H1 (cell line): Measurements from ENCODE around the gene AFTPH. TPM values are rescaled to one million over a fixed set of nuclear protein-coding genes. Genes with fewer than 3 reads are reported as not detected.

Source experiments
- CTCF ChIA-PET: fragments of 300-600 bp; sonication (Branson Sonifier 250); formaldehyde crosslinking; loops from one replicate; lab custom pipeline; 2021; ENCODE audit not compliant: partially characterized antibody; lab: Charles Lee
- POLR2A ChIA-PET: fragments of 300-600 bp; sonication (Branson Sonifier 250); formaldehyde crosslinking; loops from one replicate; lab custom pipeline; 2021; ENCODE audit warnings: inconsistent platforms; ENCODE audit not compliant: partially characterized antibody; lab: Charles Lee
- DNase-seq, 2 experiments: peaks; one replicate each; pipeline versions ENCODE4 v3.0.0 to v3.0.0-alpha.2; 2010 to 2022; ENCODE audit warnings: low spot score in 2 of 2, low read depth in 1 of 2, mixed read lengths in 1 of 2
- FAIRE-seq: peaks from 2 replicates; lab custom pipeline; 2011; peaks lifted over from hg19 to GRCh38; lab: Jason Lieb, UNC
- H2AFZ ChIP-seq: 2 replicates; pipeline ENCODE4 v1.8.1; 2012; ENCODE audit warnings: low read length, inconsistent platforms
- H2AK5ac ChIP-seq: 2 replicates; pipeline ENCODE4 v1.6.1; 2013; ENCODE audit warnings: low read depth, low read length
- H2BK120ac ChIP-seq: replicated peaks from 2 replicates; pipeline ENCODE3; 2013; ENCODE audit warnings: low read depth, low read length, inconsistent platforms
- H2BK12ac ChIP-seq: 2 replicates; pipeline ENCODE4 v1.6.1; 2013; ENCODE audit warnings: low read depth, low read length
- H2BK15ac ChIP-seq: 2 replicates; pipeline ENCODE4 v1.6.1; 2013; ENCODE audit warnings: low read length
- H2BK20ac ChIP-seq: 2 replicates; pipeline ENCODE4 v1.6.1; 2013; ENCODE audit warnings: low read length
- H2BK5ac ChIP-seq: 2 replicates; pipeline ENCODE4 v1.6.1; 2013; ENCODE audit warnings: low read depth, low read length
- H3K14ac ChIP-seq: 2 replicates; pipeline ENCODE4 v1.6.1; 2013; ENCODE audit warnings: inconsistent platforms; ENCODE audit not compliant: insufficient read length
- H3K18ac ChIP-seq: 2 replicates; pipeline ENCODE4 v1.6.1; 2013; ENCODE audit warnings: low read length; ENCODE audit errors: extremely low read depth
- H3K23ac ChIP-seq: 2 replicates; pipeline ENCODE4 v1.6.1; 2013; ENCODE audit warnings: inconsistent platforms; ENCODE audit not compliant: insufficient read length
- H3K23me2 ChIP-seq: 2 replicates; pipeline ENCODE4 v1.6.1; 2013; ENCODE audit warnings: low read depth, low read length
- H3K27ac ChIP-seq: 2 replicates; pipeline ENCODE4 v1.6.1; 2011; ENCODE audit warnings: low read depth, low read length, inconsistent platforms
- H3K27me3 ChIP-seq, 4 experiments: replicated peaks in 1 of 4; 1 replicate in 1 of 4; 2 replicates in 3 of 4; pipeline versions ENCODE4 v1.6.1 to v1.8.1; 2011 to 2013; ENCODE audit warnings: low read length in 3 of 4, mild to moderate bottlenecking in 3 of 4, inconsistent platforms in 2 of 4, mixed read lengths in 2 of 4, moderate library complexity in 1 of 4; ENCODE audit not compliant: control insufficient read depth in 3 of 4, insufficient read depth in 3 of 4; ENCODE audit errors: extremely low read depth in 1 of 4
- H3K36me3 ChIP-seq, 4 experiments: 2 replicates each; pipeline versions ENCODE4 v1.6.1 to v1.8.1; 2011 to 2013; ENCODE audit warnings: mild to moderate bottlenecking in 4 of 4, low read length in 3 of 4, moderate library complexity in 2 of 4, control low read depth in 1 of 4, inconsistent platforms in 1 of 4; ENCODE audit not compliant: insufficient read depth in 4 of 4, control insufficient read depth in 2 of 4
- H3K4ac ChIP-seq: replicated peaks from 2 replicates; pipeline ENCODE3; 2013; ENCODE audit warnings: low read length, low read depth, mixed read lengths, inconsistent platforms; ENCODE audit not compliant: insufficient read length
- H3K4me1 ChIP-seq, 4 experiments: replicated peaks in 1 of 4; 1 replicate in 1 of 4; 2 replicates in 3 of 4; pipeline versions ENCODE4 v1.6.1 to v1.8.1; 2011 to 2013; ENCODE audit warnings: low read length in 3 of 4, inconsistent platforms in 2 of 4, mixed read lengths in 1 of 4; ENCODE audit not compliant: insufficient read depth in 4 of 4, control insufficient read depth in 3 of 4
- H3K4me2 ChIP-seq, 2 experiments: 2 replicates each; pipeline versions ENCODE4 v1.6.1 to v1.8.1; 2011 to 2013; ENCODE audit warnings: low read depth in 2 of 2, low read length in 2 of 2, control low read depth in 1 of 2, inconsistent platforms in 1 of 2, mild to moderate bottlenecking in 1 of 2; ENCODE audit not compliant: insufficient read depth in 1 of 2
- H3K4me3 ChIP-seq, 4 experiments: fragments of 200-600, 300-600 bp in 1 of 4; sonication (generic), shearing (Covaris generic), sonication (Bioruptor Twin) in 1 of 4; 2 replicates each; pipeline versions ENCODE4 v1.5.1 to v1.8.1; 2011 to 2016; ENCODE audit warnings: low read length in 4 of 4, low read depth in 3 of 4, control low read depth in 2 of 4, inconsistent platforms in 2 of 4, mild to moderate bottlenecking in 2 of 4, mixed read lengths in 1 of 4, moderate library complexity in 1 of 4; ENCODE audit not compliant: insufficient read depth in 2 of 4; ENCODE audit errors: extremely low read depth in 1 of 4
- H3K56ac ChIP-seq: replicated peaks from 2 replicates; pipeline ENCODE3; 2013; ENCODE audit warnings: low read depth, mild to moderate bottlenecking, mixed read lengths, low read length, inconsistent platforms; ENCODE audit not compliant: insufficient read length
- H3K79me1 ChIP-seq: 2 replicates; pipeline ENCODE4 v1.6.1; 2013; ENCODE audit warnings: low read depth, low read length, control low read depth
- H3K79me2 ChIP-seq, 2 experiments: 2 replicates each; pipeline versions ENCODE4 v1.6.1 to v1.8.1; 2012 to 2013; ENCODE audit warnings: low read length in 2 of 2, mild to moderate bottlenecking in 2 of 2, inconsistent platforms in 1 of 2; ENCODE audit not compliant: insufficient read depth in 2 of 2, control insufficient read depth in 1 of 2
- H3K9ac ChIP-seq, 4 experiments: replicated peaks in 1 of 4; 1 replicate in 1 of 4; 2 replicates in 3 of 4; pipeline versions ENCODE4 v1.6.1 to v1.8.1; 2011 to 2013; ENCODE audit warnings: low read depth in 3 of 4, low read length in 3 of 4, control low read depth in 2 of 4, mild to moderate bottlenecking in 2 of 4, moderate library complexity in 2 of 4, inconsistent platforms in 1 of 4; ENCODE audit errors: extremely low read depth in 1 of 4
- H3K9me3 ChIP-seq, 2 experiments: 2 replicates each; pipeline versions ENCODE4 v1.6.1 to v1.8.1; 2012 to 2013; ENCODE audit warnings: mild to moderate bottlenecking in 2 of 2, moderate library complexity in 2 of 2, control low read depth in 1 of 2, inconsistent platforms in 1 of 2, low read depth in 1 of 2, low read length in 1 of 2, mixed read lengths in 1 of 2; ENCODE audit not compliant: insufficient read depth in 2 of 2
- H4K20me1 ChIP-seq, 2 experiments: replicated peaks in 1 of 2; 2 replicates each; pipeline versions ENCODE3 to v1.8.1; 2011 to 2013; ENCODE audit warnings: inconsistent platforms in 2 of 2, low read length in 2 of 2, mild to moderate bottlenecking in 1 of 2; ENCODE audit not compliant: insufficient read depth in 2 of 2, control insufficient read depth in 1 of 2
- H4K5ac ChIP-seq: 2 replicates; pipeline ENCODE4 v1.6.1; 2013; ENCODE audit warnings: low read length, low read depth, mixed read lengths, inconsistent platforms; ENCODE audit not compliant: insufficient read length
- H4K8ac ChIP-seq: 2 replicates; pipeline ENCODE4 v1.8.0; 2013; ENCODE audit warnings: mild to moderate bottlenecking, moderate library complexity, low read length, inconsistent platforms; ENCODE audit not compliant: insufficient read depth; ENCODE audit errors: extremely low read depth
- H4K91ac ChIP-seq: replicated peaks from 2 replicates; pipeline ENCODE3; 2013; ENCODE audit warnings: low read length, mixed read lengths, inconsistent platforms; ENCODE audit not compliant: insufficient read length
- ATF3 ChIP-seq: IDR thresholded peaks from 2 replicates; pipeline ENCODE4 v1.6.1; 2011; ENCODE audit warnings: low read depth, mild to moderate bottlenecking, low read length; ENCODE audit not compliant: insufficient read depth
- CEBPB ChIP-seq: IDR thresholded peaks from 2 replicates; pipeline ENCODE4 v1.6.1; 2012; ENCODE audit warnings: low read depth, low read length
- CTBP2 ChIP-seq: IDR thresholded peaks from 2 replicates; pipeline ENCODE4 v1.7.0; 2011; ENCODE audit warnings: borderline replicate concordance, mild to moderate bottlenecking, moderate library complexity, mixed read lengths, low read length; ENCODE audit not compliant: insufficient read depth, insufficient read length
- CTCF ChIP-seq, 3 experiments: IDR thresholded peaks; 1 replicate in 2 of 3; 2 replicates in 1 of 3; pipeline versions ENCODE4 v1.5.1 to v1.6.1; 2011; ENCODE audit warnings: low read length in 3 of 3, mild to moderate bottlenecking in 3 of 3, inconsistent platforms in 2 of 3, low read depth in 1 of 3, moderate library complexity in 1 of 3; ENCODE audit not compliant: insufficient read depth in 1 of 3; ENCODE audit errors: control extremely low read depth in 1 of 3
- JUN ChIP-seq: IDR thresholded peaks from 2 replicates; pipeline ENCODE4 v1.6.1; 2011; ENCODE audit warnings: low read depth, mild to moderate bottlenecking, improper control_type of control experiment, low read length
- JUND ChIP-seq: IDR thresholded peaks from 2 replicates; pipeline ENCODE4 v1.6.1; 2011; ENCODE audit warnings: mild to moderate bottlenecking, improper control_type of control experiment, low read length
- MAFK ChIP-seq: IDR thresholded peaks from 2 replicates; pipeline ENCODE4 v1.6.1; 2012; ENCODE audit warnings: low read depth, mild to moderate bottlenecking, improper control_type of control experiment, low read length
- MAX ChIP-seq: IDR thresholded peaks from 2 replicates; pipeline ENCODE4 v1.6.1; 2012; ENCODE audit warnings: inconsistent platforms
- NRF1 ChIP-seq: IDR thresholded peaks from 2 replicates; pipeline ENCODE4 v1.6.1; 2011; ENCODE audit warnings: mild to moderate bottlenecking, low read depth, low read length, improper control_type of control experiment
- RFX5 ChIP-seq: IDR thresholded peaks from 2 replicates; pipeline ENCODE4 v1.6.1; 2011; ENCODE audit warnings: low read depth, low read length, improper control_type of control experiment, borderline replicate concordance
- SAP30 ChIP-seq: fragments of 300-600 bp; sonication (generic); IDR thresholded peaks from 2 replicates; pipeline ENCODE4 v1.7.1; 2012; ENCODE audit warnings: low read length, moderate library complexity, mild to moderate bottlenecking, inconsistent platforms; ENCODE audit not compliant: insufficient read depth, insufficient replicate concordance
- SRF ChIP-seq: IDR thresholded peaks from 2 replicates; pipeline ENCODE4 v1.6.1; 2011; ENCODE audit warnings: mild to moderate bottlenecking, low read depth, low read length, moderate library complexity
- polyA plus RNA-seq, 7 experiments: library from polyadenylated mRNA; depleted of rRNA in 3 of 7; stranded (reverse) in 5 of 7; unstranded in 2 of 7; fragments of >200 nt in 5 of 7; fragments of 200-250 nt in 2 of 7; gene quantifications; 1 replicate in 5 of 7; 2 replicates in 1 of 7; 4 replicates in 1 of 7; pipeline versions ENCODE4 v1.2.1 to v1.2.3, GENCODE V29; 2011 to 2013; ENCODE audit warnings: missing spikeins in 2 of 7, mixed read lengths in 2 of 7
- total RNA-seq: library from RNA; stranded (reverse); fragmentation: NEBNext Ultra II Directional; extraction: Animal tissue kit (Norgen Biotek cat#: 25700); gene quantifications from 2 replicates; pipeline ENCODE4 v1.2.1, GENCODE V29; 2021

Gene AFTPH
- total and polyA plus RNA-seq, 2 of the 8 experiments (the other 6 are each of a cell fraction or from before 2014, with no cell fraction given): 7.3 to 15.0 TPM

- no peak overlapping the region for H2BK5ac ChIP-seq
- H2BK120ac ChIP-seq: no peak overlapping the region
- CTCF ChIA-PET: interaction anchor here (1.3 to 1.5 kb wide), 4 partner anchors 13 to 176 kb away, joined by 3 to 4 read pairs (median 4); no protein-coding TSS in a partner anchor
- no peak overlapping the region for H3K23ac ChIP-seq
- H4K5ac ChIP-seq: no peak overlapping the region
- no peak overlapping the region for H2AK5ac ChIP-seq
- H3K56ac ChIP-seq: no peak overlapping the region
- H4K8ac ChIP-seq: no peak overlapping the region
- H3K4me3 ChIP-seq: no peak overlapping the region
- DNase-seq: no peak
- H3K14ac ChIP-seq: no peak overlapping the region
- no peak overlapping the region for H2BK12ac ChIP-seq
- FAIRE-seq: no peak
- H2BK15ac ChIP-seq: no peak overlapping the region
- no peak overlapping the region for H3K27ac ChIP-seq
- H2BK20ac ChIP-seq: no peak overlapping the region
- no peak overlapping the region for H3K4ac ChIP-seq
- H3K9ac ChIP-seq: no peak overlapping the region
- H3K9me3 ChIP-seq: no peaks in the 10 kb centered on the region
- H3K23me2 ChIP-seq: no peaks in the 10 kb centered on the region
- H3K27me3 ChIP-seq: no peaks in the 10 kb centered on the region
- H3K36me3 ChIP-seq: no peaks in the 10 kb centered on the region
- no peaks in the 10 kb centered on the region for H3K4me1 ChIP-seq
- no peak overlapping the region for H2AFZ ChIP-seq
- H3K18ac ChIP-seq: no peak overlapping the region
- H3K4me2 ChIP-seq: no peak overlapping the region
- H4K91ac ChIP-seq: no peak overlapping the region
- H3K79me1 ChIP-seq: no peaks in the 10 kb centered on the region
- no peaks in the 10 kb centered on the region for H3K79me2 ChIP-seq
- POLR2A ChIA-PET: interaction anchor here (0.9 kb wide), 1 partner anchor 22 kb away, joined by 3 read pairs; no protein-coding TSS in a partner anchor
- no peaks in the 10 kb centered on the region for H4K20me1 ChIP-seq
- no peak for TF ChIP-seq MAFK
- TF ChIP-seq CTCF (IDR thresholded peaks at IDR 0.05; ENCODE audit: control extremely low read depth in 1 of 3, insufficient read depth in 1 of 3, low read depth in 1 of 3, low read length in 3 of 3): no peak
- TF ChIP-seq NRF1: no peak
- TF ChIP-seq ATF3: no peak
- TF ChIP-seq RFX5: no peak
- TF ChIP-seq SAP30: no peak
- TF ChIP-seq SRF: no peak
- no peak for TF ChIP-seq JUND
- no peak for TF ChIP-seq MAX
- TF ChIP-seq CEBPB: no peak
- no peak for TF ChIP-seq CTBP2
- no peak for TF ChIP-seq JUN
Measured at GRCh38 chr2:64517511-64517884, 6.6 kb upstream of the AFTPH start.
